PC-3 (cell line): ENCODE data around the gene CAVIN3.

Source experiments
- CTCF ChIP-seq: fragments of 300-600 bp; sonication (generic); conservative IDR thresholded peaks from 2 replicates; pipeline ENCODE4 v1.5.1; 2017; ENCODE audit warnings: antibody characterized with exemption, low read depth, mild to moderate bottlenecking, low read length
- EZH2 ChIP-seq: fragments of 300-600 bp; sonication (generic); IDR thresholded peaks from one replicate; pipeline ENCODE4 v1.6.1; 2017; ENCODE audit warnings: antibody characterized with exemption, mild to moderate bottlenecking, low read length; ENCODE audit not compliant: unreplicated experiment
- EZH2phosphoT487 ChIP-seq: fragments of 300-600 bp; sonication (generic); IDR thresholded peaks from 2 replicates; pipeline ENCODE4 v1.6.1; 2018; ENCODE audit warnings: mild to moderate bottlenecking, antibody characterized with exemption, low read length, borderline replicate concordance

GRCh38 chr11:6321961-6322362 lies 1.7 kb upstream of the CAVIN3 start:
- TF ChIP-seq CTCF (no peak), EZH2 (no peak), EZH2phosphoT487 (no peak)
